ENCODE results near the gene MYH8. TPM values are rescaled to one million over a fixed set of nuclear protein-coding genes. Genes with fewer than 3 reads are reported as not detected.
A peak's percentile ranks its signal among the peaks of the same experiment; 100 is the strongest.

Gene MYH8
- total RNA-seq, 1 experiment from 2014 or later = not detected

GRCh38 chr17:10369239-10369638 is 52.5 kb downstream of the MYH8 start:
- BruUV-seq (replicated peaks) = no TSS peak
- Histone ChIP-seq H3K4me3 (ENCODE audit: low read depth, low read length, poor library complexity, severe bottlenecking) (no peak overlapping the region), H3K36me3 (ENCODE audit: insufficient read depth, low read length, poor library complexity, severe bottlenecking) (no peaks in the 10 kb centered on the region), H3K27ac (ENCODE audit: low read depth, low read length, poor library complexity, severe bottlenecking) (no peak overlapping the region), H3K9me3 (ENCODE audit: low read depth, low read length, poor library complexity, severe bottlenecking) (no peaks in the 10 kb centered on the region), H3K27me3 (replicated peaks; ENCODE audit: insufficient read depth, low read depth, low read length, poor library complexity) (no peaks in the 10 kb centered on the region), H3K4me1 (ENCODE audit: insufficient read depth, low read length, poor library complexity, severe bottlenecking) (no peaks in the 10 kb centered on the region)
- no peak for TF ChIP-seq EZH2 (IDR thresholded peaks at IDR 0.05; ENCODE audit: borderline replicate concordance, low read depth, low read length, poor library complexity, severe bottlenecking)
- no peak for TF ChIP-seq CTCF (conservative IDR thresholded peaks at IDR 0.05; ENCODE audit: low read depth, low read length)
- POLR2A ChIA-PET (ENCODE audit: low non-redundant PET) = no interaction called here
- no peak for DNase-seq (ENCODE audit: low spot score)
- CTCF ChIA-PET = no interaction called here
- intact Hi-C loops (cut with micrococcal nuclease; ENCODE audit: unreplicated experiment) = no loop called here

GRCh38 chr17:10368561-10368960 is 53.2 kb downstream of the MYH8 start:
- Histone ChIP-seq H3K4me3 (ENCODE audit: low read depth, low read length, poor library complexity, severe bottlenecking) (no peak overlapping the region), H3K36me3 (ENCODE audit: insufficient read depth, low read length, poor library complexity, severe bottlenecking) (no peaks in the 10 kb centered on the region), H3K4me1 (ENCODE audit: insufficient read depth, low read length, poor library complexity, severe bottlenecking) (no peaks in the 10 kb centered on the region), H3K27me3 (replicated peaks; ENCODE audit: insufficient read depth, low read depth, low read length, poor library complexity) (no peaks in the 10 kb centered on the region), H3K27ac (ENCODE audit: low read depth, low read length, poor library complexity, severe bottlenecking) (no peak overlapping the region), H3K9me3 (ENCODE audit: low read depth, low read length, poor library complexity, severe bottlenecking) (no peaks in the 10 kb centered on the region)
- TF ChIP-seq EZH2 (IDR thresholded peaks at IDR 0.05; ENCODE audit: borderline replicate concordance, low read depth, low read length, poor library complexity, severe bottlenecking) = no peak
- BruUV-seq (replicated peaks) = no TSS peak
- ChIA-PET CTCF (no interaction called here), POLR2A (ENCODE audit: low non-redundant PET) (no interaction called here)
- intact Hi-C loops (cut with micrococcal nuclease; ENCODE audit: unreplicated experiment) = no loop called here
- no peak for DNase-seq (ENCODE audit: low spot score)

- TF ChIP-seq EZH2 (IDR thresholded peaks at IDR 0.05; ENCODE audit: borderline replicate concordance, low read depth, low read length, poor library complexity, severe bottlenecking) (no peak), CTCF (conservative IDR thresholded peaks at IDR 0.05; ENCODE audit: low read depth, low read length) (no peak)
Observed at GRCh38 chr17:10360578-10360977, 61.2 kb downstream of the MYH8 start.

GRCh38 chr17:10357768-10358167 is 64.0 kb downstream of the MYH8 start:
- Histone ChIP-seq H3K9me3 (ENCODE audit: low read depth, low read length, poor library complexity, severe bottlenecking) (no peaks in the 10 kb centered on the region), H3K27me3 (replicated peaks; ENCODE audit: insufficient read depth, low read depth, low read length, poor library complexity) (no peaks in the 10 kb centered on the region), H3K27ac (ENCODE audit: low read depth, low read length, poor library complexity, severe bottlenecking) (no peak overlapping the region), H3K36me3 (ENCODE audit: insufficient read depth, low read length, poor library complexity, severe bottlenecking) (no peaks in the 10 kb centered on the region), H3K4me3 (ENCODE audit: low read depth, low read length, poor library complexity, severe bottlenecking) (no peak overlapping the region), H3K4me1 (ENCODE audit: insufficient read depth, low read length, poor library complexity, severe bottlenecking) (no peaks in the 10 kb centered on the region)
- intact Hi-C loops (cut with micrococcal nuclease; ENCODE audit: unreplicated experiment) = no loop called here
- ChIA-PET CTCF (no interaction called here), POLR2A (ENCODE audit: low non-redundant PET) (interaction anchor here (0.6 kb wide), 1 partner anchor 73 kb away, joined by 3 read pairs; no protein-coding TSS in a partner anchor)
- TF ChIP-seq CTCF (conservative IDR thresholded peaks at IDR 0.05; ENCODE audit: low read depth, low read length) (peak; percentile 59), EZH2 (IDR thresholded peaks at IDR 0.05; ENCODE audit: borderline replicate concordance, low read depth, low read length, poor library complexity, severe bottlenecking) (no peak)
- no peak for DNase-seq (ENCODE audit: low spot score)
- BruUV-seq (replicated peaks) = no TSS peak

More at GRCh38 chr17:10360578-10360977, 61.2 kb downstream of the MYH8 start:
- intact Hi-C loops (cut with micrococcal nuclease; ENCODE audit: unreplicated experiment) = no loop called here
- no peak for DNase-seq (ENCODE audit: low spot score)
- CTCF ChIA-PET = no interaction called here
- Histone ChIP-seq H3K27me3 (replicated peaks; ENCODE audit: insufficient read depth, low read depth, low read length, poor library complexity) (no peaks in the 10 kb centered on the region), H3K36me3 (ENCODE audit: insufficient read depth, low read length, poor library complexity, severe bottlenecking) (no peaks in the 10 kb centered on the region), H3K27ac (ENCODE audit: low read depth, low read length, poor library complexity, severe bottlenecking) (no peak overlapping the region), H3K4me1 (ENCODE audit: insufficient read depth, low read length, poor library complexity, severe bottlenecking) (no peaks in the 10 kb centered on the region), H3K4me3 (ENCODE audit: low read depth, low read length, poor library complexity, severe bottlenecking) (no peak overlapping the region), H3K9me3 (ENCODE audit: low read depth, low read length, poor library complexity, severe bottlenecking) (no peaks in the 10 kb centered on the region)
- no TSS peak for BruUV-seq (replicated peaks)
- POLR2A ChIA-PET (ENCODE audit: low non-redundant PET) = no interaction called here
